ENCODE results near the gene CCDC159.

Gene CCDC159

DNA sequence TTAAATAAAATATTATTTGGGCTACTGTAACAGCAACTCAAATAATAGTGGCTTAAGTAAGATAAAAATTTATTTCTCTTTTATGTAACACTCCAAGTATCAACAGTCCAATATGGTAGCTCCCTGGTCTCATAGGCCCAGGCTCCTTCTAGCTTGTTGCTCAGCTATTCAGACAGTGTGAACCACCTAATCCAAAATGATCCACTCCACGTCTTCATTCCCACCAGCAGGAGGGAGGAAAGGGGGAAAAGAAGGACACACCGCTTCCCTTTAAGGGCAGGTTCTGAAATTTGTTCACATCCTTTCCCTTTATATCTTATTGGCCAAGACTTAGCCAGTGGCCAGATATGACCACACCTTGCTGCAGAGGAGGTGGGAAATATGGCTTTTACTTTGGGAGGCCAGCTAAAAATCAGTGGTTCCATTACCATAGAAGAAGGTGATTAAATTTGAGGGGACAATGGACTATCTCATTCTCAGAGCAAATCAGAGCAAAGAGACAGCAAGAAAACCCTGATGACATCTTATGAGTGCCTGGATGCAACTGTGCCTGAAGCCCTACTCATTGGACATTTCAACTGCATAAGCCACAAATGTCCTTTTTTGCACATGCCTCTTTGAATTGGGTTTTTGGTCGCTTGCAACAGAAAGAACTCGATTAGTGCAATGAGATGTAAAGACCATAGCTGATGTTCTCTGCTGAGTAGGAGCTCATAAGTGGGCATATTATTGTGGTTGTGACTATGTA, 44.8 kb downstream of the CCDC159 start:
- DNase-seq (ENCODE audit: low read depth) = no peak

DNA sequence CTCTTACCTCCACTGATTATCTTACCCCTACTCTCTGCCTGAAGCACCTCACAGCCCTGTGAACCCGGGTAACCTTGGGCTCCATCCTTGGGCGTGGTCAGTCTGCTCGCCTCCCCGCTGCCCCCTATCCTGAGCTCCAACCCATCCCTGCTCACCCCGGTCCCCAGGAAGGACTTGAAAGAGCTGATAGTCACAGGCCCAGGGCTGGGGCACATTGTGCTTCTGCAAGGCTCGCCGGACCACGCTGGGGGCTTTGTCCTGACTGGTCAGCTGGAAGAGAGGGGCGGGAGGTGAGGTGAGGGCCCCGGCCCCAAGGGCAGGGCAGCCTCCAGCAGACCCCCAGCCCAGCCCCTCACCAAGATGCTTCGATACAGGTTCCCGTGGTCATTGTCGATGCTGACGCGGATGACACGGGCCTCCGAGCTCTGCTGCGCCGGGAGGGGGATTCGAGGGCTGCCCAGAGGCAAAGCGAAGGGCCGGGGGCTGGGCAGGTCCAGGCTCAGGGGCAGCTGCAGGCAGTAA, 50.8 kb downstream of the CCDC159 start:
- no peak for DNase-seq (ENCODE audit: low read depth)

DNA sequence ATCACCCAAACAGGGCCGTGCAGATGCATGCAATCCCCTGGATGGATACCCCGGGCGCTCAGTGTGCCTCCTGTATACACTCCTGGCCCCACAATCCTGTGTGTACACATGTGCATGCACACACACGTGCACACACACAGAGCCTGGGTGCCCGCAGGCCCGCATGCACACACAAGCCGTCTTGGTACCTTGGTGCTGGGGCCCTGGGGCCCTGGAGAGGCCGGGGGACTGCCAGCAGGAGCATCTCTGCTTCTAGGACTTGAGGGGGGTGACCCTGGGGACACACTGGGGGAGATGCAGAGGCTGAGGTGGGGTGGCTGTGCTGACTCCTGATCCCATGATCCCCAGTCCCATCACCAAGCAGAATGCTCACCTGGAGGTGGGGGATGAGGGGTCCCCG, 53.3 kb downstream of the CCDC159 start:
- DNase-seq (ENCODE audit: low read depth) = no peak

- DNase-seq (ENCODE audit: low read depth) = no peak
Observed at GRCh38 chr19:11400798-11401197, 54.5 kb downstream of the CCDC159 start.

DNA sequence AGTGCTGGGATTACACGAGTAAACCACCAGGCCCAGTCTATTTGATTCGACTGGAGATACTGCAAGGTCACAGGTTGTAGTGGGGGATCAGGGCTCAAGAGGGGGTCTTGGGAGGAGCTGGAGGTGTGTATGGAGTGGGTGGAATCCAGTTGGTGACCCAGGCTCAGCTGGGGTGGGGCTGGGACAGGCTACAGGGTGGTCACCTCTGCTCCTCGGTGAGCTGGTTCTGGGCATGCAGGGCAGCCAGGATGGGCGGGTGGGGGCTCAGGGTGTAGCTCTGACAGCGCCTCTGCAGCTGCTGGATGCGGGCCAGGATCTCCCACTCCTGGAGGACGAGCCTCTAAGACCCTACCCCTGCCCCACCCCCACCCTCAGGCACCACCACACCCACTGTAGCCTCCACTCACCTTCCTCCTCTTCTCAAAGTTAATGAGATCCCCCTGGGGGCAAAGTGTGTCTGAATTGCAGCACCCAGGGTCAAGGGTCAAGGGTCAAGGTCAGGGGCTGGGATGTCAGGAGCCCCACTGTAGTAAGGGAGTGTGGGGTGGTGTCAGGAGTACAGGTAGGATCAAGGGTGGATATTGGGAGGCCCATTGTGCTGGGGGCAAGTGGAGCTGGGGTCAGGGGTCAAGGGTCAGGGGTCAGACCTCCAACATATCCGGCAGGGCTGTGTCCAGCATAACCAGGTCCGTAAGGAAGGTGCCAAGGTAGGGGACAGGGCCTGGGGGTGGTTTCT, 55.7 kb downstream of the CCDC159 start:
- DNase-seq (ENCODE audit: low read depth) = no peak
